HG02571 (cell line): ENCODE data around the gene GAPVD1.
"Not testable (repeated sequence)": the region's sequence is repeated elsewhere in the genome, so short reads cannot be mapped to it uniquely, and the experiment has no call there.

ENCODE experiments used
- ATAC-seq: cut with Tn5 transposase; IDR thresholded peaks from one replicate; pipeline ENCODE4 v1.9.1; 2021; ENCODE audit warnings: mild to moderate bottlenecking, moderate library complexity; ENCODE audit not compliant: unreplicated experiment

The GAPVD1 gene

DNA sequence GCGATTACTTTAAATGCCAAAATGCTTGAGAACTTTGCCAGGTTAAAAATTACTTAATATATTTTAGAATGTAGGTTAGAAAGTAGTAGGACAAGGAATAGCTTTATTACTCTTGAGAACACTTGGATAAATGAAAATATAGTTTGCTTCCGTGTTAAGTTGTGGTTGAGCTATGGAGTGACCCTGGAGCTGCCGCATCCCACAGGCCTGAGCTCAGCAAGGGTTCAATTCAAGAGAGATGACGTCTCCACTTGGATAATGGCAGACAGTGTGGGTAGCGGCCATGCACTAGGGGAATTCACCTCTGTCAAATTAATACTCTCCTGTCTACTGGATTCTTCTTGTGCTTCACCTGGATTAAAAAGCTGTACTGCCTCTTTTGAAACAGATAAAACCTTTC, 105.0 kb downstream of the GAPVD1 start:
- no peak for ATAC-seq

DNA sequence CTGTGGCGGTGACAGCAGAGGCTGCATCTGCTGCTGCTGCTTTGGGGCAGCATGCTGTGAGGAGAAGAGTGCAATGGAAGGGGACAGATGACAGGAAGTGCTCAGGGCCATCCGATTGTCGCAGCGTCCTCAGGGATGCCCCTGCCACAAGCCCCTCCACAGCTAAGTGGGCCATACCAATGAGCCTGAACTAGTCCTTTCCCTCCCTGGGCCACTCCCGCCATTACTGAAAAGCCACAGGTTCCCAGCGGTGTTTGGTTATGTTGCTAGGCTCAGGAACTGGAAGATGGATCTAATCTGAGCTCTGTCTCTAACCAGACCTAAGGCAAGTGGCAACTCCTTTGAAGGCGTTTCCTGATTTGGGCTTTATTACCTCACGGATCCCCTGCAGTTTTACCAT, 109.2 kb downstream of the GAPVD1 start:
- no peak for ATAC-seq

DNA sequence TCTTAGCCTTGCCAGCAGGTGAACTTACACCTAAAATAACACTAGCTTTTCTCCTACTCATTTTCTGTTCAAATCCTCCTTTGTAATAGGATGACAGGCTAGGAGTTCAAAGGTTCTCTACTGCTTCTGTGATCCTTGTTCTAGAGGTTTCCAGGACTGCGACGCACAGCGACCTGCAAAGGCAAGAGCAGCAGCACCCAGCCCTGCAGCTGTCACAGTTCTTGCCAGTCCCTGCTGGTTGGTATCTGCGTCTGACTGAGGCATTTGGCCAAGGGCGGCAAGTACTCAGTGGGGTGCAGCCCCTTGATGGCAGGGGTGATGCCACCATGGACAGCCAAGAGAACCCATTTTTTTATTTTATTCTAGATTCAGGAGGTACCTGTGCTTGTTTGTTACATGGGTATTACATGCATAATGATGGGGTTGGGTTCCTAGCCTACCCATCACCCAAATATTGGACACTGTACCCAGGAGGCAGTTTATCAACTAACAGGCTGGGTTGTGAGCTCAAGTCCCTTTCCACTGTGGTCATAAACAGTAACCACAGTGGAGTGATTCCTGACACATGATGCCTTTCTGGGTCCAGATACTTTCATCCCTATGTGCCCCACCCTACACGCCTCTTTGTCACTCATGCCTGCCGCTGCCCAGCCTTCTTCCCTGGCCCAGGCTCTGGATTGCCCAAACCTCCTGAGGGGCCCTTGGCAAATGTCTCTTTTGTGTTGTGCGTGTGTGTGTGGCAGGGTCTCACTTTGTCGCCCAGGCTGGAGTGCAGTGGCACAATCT, 111.0 kb downstream of the GAPVD1 start:
- no peak for ATAC-seq

DNA sequence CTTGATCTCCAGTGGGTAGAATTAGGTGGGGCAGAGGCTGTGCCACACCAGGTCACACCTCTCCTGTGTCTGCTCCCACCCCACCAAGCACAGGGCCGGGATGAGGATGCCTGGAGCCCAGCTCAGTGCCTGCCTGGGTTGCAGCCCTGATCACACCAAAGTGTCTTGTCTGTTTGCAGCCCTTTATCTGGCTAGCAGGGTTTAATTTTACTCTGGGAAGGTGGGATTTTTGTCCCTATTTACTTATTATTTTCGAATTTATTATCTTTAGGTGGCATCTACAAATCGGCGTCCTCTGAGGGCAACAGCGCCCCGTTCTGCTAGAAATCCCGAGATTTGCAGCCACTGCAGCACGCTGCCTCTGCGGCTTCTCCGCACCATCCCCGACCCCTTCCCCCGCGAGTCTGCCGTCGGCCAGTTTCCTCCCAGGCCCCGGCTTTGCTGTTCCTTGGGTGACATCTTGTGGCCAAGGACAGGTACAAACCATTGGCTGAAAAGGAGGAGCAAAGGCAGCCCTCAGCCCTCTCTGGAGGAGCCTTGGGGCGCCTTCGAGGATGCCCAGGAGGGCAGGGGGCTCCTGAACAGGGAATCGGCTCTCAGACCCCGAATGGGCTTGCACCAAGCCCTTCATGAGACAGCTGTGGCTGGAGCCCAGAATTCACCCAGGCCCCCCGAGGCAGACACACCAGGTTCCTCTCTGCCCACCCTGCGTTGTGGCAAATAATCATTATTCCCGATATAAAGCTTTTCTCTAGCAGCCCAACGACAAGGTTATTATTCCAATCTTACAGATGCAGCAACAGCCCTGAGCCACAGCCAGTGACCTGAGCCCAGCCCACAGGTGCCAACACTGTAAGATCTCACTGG, 113.0 kb downstream of the GAPVD1 start:
- no peak for ATAC-seq

DNA sequence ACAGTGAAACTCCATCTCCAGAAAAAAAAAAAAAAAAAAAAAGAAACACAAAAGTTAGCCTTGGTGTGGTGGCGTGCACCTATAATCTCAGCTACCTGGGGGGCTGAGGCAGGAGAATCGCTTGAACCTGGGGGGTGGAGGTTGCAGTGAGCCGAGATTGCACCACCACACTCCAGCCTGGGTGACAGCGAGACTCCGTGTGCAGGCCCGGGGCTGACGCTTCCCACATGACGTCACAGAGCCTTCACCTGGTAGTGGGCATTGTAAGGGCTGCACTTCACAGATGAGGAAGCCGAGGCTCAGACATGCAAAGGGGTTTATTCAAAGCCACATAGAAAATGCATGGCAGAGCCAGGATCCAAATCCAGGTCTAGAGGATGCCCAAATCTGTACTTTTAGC, 114.2 kb downstream of the GAPVD1 start:
- ATAC-seq, result no peak

DNA sequence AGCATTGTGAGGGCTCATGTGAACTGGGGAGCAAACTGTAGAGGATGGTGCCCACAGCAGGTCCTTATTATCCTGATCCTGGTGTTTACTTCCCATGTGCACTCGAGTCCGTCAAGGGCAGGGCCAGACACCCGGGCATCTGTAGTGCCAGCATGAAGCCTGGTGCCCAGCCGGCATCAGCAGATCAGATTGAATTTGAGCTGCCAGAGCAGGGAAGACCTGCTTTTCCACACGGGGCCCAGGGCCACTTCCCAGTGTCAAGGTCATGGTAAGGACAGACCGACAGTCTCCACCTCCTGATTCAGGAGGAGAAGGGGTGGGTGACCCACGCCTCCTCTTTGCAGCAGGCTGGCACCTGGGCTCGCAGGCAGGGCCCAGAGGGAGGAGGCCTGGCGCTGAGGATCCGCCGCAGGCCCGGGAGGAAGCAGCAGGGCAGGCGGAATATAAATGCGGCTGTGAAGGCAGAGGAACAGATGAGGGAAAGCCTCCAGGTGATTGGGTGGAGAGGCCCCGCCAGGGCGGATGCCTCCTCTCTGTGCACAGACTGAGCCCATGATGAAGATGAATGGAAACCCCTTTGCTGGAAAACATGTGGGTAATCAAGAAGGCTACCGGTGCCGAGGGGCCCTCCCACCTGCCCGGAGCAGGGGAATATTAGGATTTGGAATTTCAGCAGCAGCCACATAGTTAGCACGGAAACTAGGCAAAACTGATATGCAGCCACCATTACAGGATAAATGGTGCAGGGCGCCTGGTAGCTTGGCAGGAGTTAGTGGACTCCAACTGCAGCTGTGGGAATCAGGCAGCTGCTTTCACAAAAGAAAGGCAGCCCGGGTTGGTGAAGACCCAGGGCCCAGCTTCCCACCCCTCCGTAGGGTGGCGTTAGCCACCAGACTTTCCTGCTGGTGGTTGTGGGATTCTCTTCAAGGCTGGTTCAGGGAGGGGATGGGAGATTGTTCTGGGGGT, 114.9 kb downstream of the GAPVD1 start:
- ATAC-seq, result no peak

DNA sequence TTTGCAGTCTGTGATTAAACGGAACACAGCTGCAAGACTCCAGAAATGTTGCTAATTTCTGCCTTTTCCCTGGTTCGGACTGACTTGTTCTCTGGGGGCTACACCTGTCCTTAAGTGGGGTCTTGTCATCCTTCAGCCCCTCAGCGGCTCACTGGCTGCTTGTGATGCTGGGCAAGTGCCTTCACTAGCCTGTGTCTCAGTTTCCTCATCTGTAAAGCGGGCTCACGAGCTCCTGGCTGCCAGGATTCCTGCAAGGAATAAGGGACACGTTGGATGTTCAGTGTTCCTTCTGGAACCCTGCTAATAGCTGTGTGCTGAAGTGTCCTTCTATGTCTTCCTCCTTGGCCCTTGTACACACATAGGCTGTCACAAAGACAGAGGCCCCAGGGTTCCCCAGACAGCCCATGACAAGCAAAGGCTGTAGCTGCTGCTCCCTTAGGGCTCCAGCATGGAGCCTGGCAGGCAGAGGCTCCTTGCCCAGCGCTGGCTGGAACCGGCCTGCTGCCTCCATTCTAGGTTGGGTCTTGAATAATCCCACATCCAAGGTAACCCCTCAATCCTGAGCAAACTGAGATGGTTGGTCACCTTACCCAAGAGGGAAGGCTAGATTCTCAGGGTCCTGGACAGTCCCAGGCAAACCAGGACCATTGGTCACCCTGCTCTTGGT, 116.1 kb downstream of the GAPVD1 start:
- ATAC-seq, result no peak

DNA sequence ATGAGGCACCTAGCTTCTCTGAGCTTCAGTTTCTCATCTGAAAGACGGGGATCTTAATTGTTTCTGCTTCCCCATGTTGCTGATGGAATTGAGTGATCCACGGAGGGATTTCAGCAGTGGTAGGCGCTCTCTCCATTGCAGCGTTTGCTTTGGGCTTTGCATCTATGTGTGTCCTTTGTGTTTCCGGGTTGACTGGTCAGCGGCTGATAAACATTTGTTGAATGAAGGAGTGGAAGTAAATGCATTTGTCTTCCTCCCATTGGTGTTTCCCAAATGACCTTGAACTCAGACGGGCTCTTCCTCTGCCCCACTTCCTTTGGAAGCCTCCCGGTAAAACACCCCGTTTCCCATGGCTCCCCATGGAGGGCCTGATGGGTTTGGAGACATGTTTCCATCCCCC, 117.2 kb downstream of the GAPVD1 start:
- ATAC-seq, result no peak

DNA sequence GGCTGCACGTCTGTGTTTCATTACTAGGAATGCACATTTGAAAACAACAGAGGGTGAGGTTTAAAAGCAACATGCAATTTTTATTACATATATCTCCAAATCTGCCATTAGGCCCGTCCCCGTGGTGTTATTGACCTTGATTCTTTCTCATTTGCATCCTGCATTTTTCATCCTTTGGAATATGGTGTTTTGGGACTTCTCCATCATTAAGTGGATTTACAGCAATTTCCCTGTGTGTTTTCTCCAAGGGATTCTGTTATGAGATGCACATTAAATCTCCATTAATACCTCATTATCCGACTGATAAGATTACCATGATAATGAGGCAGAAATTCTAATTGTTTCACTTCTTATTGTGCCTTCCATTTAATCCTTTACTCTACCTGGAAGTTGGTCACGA, 117.6 kb downstream of the GAPVD1 start:
- ATAC-seq, result no peak

DNA sequence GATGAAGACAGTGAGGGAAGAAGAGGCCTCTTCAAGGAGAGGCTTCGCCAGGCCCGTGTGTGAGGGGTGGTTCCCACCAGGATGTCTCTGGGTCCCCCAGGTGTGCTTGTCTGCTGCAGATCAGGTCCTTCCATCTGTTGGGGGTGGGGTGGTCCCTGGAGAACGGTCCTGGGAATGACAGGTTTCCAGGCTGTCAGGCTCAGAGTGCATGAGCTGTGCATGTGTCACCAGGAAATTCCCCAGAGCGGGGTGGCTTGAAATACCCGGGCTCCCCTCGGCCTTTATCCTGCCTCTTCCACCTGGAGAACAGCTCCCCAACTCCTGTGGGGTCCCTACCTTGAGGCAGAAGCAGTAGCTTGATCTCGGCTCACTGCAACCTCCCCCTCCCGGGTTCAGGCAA, 118.8 kb downstream of the GAPVD1 start:
- no peak for ATAC-seq

DNA sequence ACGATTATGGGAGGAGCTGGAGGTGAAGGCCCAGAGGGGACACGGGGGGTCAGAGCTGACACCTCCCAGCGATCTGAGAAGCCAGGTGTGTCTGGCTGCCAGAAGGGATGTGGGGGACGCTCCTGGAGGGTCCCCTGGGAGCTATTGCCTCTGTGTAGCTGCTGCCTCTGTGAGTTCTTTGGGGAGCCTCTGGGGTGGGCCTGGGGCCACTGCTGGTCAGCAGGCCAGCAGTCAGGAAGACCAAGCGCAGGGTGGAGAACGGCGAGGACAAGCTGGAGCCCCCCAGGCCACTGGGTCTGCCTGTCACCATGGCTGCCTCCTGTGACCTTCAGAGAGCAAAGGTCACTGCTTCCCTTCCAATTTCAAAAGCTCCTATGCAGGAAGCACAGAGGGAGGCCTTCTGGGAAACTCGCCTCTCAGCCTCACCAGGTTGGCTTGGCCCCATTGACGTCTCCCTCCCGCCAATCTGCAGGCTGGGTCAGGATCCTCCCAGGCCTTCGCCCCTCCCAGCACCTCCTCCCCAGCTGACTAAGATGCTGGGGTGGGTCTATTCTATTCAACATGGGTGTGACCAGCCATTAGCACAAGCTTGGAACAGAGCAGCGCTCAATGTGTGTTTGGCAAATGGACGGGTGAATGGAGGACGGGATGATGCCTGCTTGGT, 126.4 kb downstream of the GAPVD1 start:
- no peak for ATAC-seq

DNA sequence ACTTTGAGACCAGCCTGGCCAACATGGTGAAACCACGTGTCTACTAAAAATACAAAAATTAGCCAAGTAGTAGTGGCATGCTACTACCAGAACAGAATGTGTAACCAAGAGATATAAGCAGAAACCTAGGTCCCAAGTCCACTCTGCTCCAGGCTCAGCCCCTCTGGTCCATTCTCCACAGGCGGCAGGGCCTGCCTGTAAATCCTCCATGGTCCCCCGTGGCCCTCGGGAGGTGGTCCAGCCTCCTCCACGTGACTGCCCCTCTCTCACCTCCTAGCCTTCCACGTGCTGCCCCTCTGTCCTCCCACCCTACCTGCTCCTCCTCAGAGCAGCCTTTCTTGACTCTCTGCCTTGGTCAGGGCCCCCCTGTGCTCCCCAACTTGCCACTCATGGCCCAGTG, 127.4 kb downstream of the GAPVD1 start:
- no peak for ATAC-seq

DNA sequence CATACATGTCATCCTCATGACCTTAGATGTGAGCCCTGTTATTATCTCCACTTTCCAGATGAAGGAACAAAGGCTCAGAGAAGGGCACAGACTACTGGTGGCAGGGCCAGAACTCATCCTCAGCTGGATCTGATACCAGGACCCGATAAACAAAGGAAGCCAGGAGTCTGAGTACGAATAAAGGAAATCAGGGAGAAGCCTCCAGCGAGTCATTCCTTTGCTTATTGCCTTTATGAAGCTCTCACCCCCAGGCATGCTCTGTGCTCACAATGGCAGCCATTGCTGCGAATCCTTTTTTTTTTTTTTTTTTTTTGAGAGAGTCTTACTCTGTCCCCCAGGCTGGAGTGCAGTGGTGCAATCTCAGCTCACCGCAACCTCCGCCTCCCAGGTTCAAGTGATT, 130.1 kb downstream of the GAPVD1 start:
- no peak for ATAC-seq

DNA sequence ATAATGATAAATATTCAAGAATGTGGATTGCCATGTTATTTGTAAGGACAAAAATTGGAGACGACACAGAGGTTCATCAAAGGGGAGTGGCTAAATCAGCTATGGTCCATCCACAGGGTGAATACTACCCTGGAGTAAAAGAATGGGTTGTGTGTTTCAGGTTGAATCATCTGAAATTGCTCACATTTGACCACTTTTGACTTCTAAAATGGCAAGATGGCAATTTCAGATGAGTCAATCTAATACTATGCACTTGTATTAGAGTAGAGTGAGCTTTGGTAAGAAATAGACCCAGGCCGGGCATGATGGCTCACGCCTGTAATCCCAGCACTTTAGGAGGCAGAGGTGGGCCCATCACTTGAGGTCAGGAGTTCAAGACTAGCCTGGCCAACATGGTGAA, 131.8 kb downstream of the GAPVD1 start:
- ATAC-seq, result no peak

DNA sequence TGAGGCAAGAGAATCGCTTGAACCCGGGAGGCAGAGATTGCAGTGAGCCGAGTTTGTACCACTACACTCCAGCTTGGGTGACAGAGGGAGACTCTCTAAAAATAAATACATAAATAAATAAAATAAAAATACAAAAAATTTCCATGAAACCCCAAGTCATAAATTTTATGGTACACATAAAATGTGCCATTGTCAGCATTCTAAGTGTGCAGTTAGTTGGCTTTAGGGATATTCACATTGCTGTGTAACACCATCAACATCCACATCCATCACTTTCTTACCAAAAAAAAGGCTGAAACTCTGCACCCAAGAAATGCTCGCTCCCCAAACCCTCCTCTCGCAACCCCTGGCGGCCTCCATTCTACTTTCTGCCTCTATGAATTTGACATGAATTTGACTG, 135.2 kb downstream of the GAPVD1 start:
- ATAC-seq, result no peak

DNA sequence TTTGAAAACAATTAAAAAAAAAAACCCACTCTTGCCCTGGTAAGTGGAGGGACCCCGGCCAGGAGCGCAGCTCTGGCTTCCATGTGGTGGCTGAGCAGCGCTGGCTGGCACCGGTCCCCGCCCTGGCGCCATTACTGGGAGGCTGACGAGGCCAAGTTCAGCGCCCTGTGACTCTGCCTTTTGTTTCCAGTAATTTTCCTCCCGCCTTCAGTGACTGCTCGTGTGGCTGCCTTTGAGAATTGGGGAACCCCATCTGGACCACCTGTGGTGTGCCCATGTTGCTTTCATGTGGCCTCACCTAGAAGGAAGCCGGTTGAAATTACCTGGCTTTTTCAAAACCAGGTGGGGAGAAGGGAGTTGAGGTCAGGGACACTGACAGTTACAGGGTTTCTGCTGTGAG, 136.1 kb downstream of the GAPVD1 start:
- ATAC-seq, result no peak

DNA sequence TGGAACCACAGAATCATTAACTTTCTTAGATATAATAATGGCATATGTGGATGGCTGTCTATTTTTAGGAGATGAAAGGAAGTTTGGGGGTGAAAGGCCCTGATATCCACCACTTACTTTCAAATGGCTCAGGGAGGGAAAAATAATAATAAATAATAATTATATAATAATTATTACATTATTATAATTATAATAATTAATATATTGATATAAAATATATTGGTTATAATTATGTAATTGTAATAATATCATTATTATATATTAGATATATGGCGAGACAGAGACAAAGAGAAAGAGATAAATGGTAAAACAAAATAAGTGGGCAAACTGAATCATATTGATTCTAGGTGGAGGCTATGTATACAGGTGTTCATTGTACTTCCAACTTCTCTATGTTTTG, 136.6 kb downstream of the GAPVD1 start:
- ATAC-seq, result no peak

DNA sequence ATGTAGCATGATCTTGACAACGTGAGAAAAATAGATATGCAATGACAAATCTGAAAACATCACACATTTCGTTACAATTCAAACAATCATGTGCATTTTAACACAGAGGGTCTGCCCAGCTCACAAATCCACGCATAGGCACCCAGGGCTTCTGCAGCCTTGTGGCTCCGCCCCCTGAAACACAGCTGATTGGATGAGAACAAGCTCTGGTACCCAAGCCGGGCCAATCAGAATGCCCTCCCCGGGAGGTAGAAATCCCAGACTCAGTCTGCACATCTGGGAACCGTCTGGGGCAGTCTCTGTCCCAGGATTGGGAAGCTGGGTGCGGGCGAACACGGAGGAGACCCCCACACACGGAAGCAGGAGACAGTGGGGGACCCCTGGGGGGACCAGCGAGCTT, 137.5 kb downstream of the GAPVD1 start:
- no peak for ATAC-seq

DNA sequence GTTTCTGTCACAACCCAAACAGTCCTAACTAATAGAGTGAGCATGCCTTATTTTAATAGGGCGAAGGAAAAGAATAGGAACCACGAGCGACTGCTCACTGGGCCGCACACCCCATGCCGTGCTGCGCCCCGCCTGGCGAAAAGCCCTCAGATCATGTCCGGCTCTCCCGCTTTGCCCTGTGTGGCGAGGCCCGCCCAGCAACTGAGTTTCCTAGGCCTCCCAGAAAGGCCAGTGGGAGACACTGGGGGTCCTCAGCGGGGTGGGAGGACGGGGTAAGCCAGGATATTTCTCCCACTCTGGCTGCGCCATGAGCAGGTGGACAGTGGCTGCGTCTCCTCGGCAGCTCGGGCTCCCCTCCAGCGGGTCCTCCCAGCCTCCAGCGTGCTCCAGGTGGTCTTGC, 138.0 kb downstream of the GAPVD1 start:
- no peak for ATAC-seq

DNA sequence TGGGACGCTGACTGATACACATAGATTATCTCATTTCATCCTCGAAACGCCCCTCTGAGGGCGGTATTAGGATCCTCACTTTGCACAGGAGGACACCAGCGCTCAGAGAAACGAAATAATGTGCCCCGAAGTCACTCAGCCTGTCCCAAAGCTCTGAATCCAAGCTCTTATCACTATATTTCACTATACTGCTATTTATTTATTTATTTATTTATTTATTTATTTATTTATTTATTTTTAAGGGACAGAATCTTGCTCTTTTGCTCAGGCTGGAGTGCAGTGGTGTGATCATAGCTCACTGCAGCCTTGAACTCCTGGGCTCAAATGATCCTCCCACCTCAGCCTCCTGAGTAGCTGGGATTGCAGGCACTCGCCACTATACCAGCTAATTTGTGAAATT, 138.6 kb downstream of the GAPVD1 start:
- not testable (repeated sequence) for ATAC-seq
